NCI-H1048 (cell line): ENCODE data around the gene SLC2A1.
"Not testable (repeated sequence)": the region's sequence is repeated elsewhere in the genome, so short reads cannot be mapped to it uniquely, and the experiment has no call there.

ENCODE experiments used
- DNase-seq: peaks from one replicate; lab custom pipeline; 2025; lab: John Stamatoyannopoulos, UW

Gene SLC2A1

DNA sequence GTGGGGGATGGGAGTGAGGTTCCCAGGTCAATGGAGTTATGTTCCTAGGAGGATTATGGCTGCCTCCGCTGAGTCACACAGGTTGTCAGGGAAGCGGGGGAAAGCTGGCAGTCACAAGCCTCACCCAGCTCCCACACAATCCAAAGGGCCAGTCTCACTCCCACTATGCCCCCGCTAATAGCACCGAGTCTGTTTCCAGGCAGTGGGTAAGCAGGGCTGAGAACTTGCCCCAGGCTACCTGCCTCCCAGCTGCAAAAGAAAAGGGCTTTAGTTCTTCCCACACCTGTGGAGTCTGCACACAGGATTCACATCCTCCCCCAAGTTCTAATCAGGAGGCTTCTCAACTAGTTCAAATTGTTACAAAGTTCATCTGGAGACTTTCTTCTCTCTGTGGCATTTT is 58.7 kb downstream of the SLC2A1 start:
- not testable (repeated sequence) for DNase-seq

DNA sequence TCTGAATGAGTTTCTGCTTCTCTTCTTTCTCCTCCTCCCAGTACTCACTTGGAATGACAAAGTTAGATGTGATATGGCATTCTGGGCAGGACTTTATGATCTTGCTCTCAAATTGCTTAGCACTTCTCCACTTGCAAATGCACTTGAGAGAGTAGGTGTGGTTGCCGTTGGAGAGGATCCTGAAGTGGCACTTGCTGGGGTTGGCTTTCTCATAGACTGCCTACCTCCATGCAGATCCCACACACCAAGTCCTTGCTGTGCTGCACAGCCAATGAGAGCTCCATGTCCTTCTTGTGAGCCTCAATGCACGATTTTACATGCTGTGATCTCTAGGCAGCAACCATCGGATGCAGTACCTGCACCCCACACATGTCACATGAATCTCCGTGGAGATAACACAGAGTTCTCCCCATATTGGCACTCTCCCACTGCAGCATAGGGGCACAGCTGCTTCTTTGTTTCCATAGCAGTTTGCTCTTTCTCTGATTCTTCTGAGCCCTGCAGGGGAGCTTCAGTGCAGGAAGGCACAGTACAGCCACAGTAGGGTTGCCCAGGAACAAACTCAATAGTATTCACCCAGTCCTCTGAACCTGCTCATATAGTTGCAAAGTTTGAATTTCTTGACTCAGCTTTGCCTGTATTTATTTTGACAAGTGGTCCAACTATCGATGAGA is 67.1 kb downstream of the SLC2A1 start:
- DNase-seq, result no peak

GRCh38 chr1:42889264-42889663 is 69.4 kb downstream of the SLC2A1 start:
- DNase-seq, result no peak

DNA sequence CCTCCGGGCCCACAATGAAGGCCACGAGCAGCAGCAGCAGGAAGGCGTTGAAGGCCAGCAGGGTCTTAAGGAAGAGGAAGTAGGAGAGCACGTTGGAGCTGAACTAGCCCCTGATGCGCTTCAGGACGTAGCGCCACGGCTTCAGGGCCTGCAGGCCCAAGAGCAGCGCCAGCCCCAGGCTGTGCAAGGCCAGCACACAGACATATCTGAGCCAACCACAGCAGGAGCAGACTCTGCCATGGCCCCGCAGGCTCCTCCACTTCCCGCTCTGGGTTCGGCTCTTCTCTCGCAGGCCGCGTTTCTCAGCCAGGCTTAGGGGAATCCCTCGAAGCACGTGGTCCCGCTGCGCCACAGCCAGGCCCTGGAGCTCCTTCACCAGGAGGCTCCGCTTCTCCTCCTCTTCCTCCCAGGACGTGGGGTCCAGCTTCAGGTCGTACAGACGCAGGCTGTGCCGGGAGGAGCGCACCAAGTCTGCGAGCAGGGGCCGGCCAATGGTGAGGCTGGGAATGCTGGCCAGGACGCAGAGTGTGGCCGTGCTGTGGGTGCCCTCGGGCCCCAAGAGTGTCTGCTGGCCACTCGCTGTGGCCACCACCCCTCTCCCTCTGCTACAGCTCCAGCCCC is 70.5 kb downstream of the SLC2A1 start:
- DNase-seq, result no peak

DNA sequence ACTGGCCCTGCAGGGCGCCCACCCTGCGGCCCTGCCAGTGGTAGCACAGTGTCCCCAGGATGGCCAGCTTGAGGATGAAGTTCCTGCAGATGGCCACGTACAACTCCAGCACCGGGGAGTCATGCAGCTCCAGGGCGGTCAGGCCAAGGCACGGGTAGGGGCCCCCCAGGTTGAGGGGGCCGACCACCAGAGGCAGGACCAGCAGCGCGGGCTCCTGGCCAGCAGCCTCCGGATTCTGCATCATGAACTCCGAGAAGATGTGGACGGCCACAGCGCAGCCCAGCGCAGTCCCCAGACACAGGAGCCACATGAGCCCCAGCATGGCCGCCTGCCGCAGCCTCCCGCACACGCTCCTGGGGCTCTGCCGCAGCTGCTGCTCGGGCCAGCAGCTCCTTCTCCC is 71.3 kb downstream of the SLC2A1 start:
- DNase-seq, result no peak

GRCh38 chr1:42886800-42887199 is 71.9 kb downstream of the SLC2A1 start:
- no peak for DNase-seq

DNA sequence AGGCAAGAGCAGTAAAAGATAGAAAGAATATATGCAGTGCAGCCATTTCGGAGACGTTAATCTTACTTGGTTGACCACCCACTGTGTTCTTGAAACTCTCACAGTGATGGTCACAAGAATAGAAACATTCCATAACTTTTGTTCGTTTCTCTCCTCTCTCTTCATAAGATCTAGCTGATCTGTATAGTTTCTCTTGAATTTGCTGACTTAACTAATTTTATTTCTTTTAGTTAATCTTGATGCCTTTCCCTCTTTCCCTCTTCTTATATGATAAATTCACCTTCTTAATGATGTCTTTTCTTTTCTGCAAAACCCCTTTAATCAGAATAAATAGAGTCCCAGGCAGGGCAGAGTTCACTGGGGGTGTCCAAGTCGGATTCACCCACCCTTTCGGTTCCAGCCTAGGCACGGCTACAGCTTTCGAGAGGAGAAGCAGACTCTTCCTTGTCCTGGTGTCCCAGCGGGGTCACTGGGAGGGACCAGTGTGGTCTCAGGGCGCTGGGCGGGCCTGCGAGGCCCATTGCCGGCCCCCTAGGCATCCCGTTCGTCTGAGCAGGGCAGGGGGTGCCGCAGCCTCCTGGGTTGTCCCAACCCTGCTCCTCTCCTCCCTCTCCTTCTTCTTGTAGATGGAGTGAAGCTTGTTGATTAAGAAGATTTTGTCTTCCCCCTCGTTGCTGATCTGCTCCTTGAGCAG is 72.5 kb downstream of the SLC2A1 start:
- DNase-seq, result no peak

- DNase-seq, result no peak
Measured at GRCh38 chr1:42880384-42880783, 78.3 kb downstream of the SLC2A1 start.

GRCh38 chr1:42877380-42877779 is 81.3 kb downstream of the SLC2A1 start:
- no peak for DNase-seq

GRCh38 chr1:42876009-42876408 is 82.7 kb downstream of the SLC2A1 start:
- no peak for DNase-seq
